ENCODE measurements around the gene SLC4A5.

SLC4A5 gene

DNA sequence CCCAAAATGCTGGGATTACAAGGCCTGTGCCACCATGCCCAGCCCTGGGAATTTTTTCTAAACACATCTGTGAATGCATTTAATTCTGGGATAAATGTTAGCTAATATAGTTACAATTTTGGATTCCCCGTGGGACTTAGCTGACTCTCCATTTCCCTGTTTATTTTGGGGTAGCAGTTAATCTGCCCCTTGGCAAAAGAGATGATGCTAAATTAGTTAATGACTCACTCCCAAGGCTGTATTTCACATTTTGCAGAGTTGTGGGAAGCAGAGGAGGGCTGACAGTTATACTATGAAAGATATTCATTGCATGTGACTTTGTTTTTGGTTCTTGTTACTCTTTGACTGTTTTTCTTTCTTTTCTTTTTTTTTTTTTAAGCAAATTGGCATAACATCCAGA is 141.6 kb downstream of the SLC4A5 start:
- H3K27ac ChIP-seq: no peak overlapping the region
- no peak for TF ChIP-seq ZFX (IDR thresholded peaks at IDR 0.05)

DNA sequence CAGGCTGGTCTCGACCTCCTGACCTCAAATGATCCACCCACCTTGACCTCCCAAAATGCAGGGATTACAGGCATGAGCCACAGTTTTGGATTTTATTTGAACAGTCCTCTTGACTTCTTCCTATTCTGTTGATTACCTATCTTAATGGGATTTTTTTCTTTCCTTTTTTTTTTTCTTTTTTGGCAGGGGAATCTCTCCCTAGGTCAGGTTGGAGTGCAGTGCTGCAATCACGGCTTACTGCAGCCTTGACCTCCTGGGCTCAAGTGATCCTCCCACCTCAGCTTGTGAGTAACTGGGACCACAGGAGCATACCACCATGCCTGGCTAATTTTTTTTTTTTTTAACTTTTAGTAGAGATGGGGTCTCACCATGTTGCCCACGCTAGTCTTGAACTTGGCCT is 142.0 kb downstream of the SLC4A5 start:
- no peak overlapping the region for H3K27ac ChIP-seq
- TF ChIP-seq, protein P1, sequence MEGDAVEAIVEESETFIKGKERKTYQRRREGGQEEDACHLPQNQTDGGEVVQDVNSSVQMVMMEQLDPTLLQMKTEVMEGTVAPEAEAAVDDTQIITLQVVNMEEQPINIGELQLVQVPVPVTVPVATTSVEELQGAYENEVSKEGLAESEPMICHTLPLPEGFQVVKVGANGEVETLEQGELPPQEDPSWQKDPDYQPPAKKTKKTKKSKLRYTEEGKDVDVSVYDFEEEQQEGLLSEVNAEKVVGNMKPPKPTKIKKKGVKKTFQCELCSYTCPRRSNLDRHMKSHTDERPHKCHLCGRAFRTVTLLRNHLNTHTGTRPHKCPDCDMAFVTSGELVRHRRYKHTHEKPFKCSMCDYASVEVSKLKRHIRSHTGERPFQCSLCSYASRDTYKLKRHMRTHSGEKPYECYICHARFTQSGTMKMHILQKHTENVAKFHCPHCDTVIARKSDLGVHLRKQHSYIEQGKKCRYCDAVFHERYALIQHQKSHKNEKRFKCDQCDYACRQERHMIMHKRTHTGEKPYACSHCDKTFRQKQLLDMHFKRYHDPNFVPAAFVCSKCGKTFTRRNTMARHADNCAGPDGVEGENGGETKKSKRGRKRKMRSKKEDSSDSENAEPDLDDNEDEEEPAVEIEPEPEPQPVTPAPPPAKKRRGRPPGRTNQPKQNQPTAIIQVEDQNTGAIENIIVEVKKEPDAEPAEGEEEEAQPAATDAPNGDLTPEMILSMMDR (conservative IDR thresholded peaks at IDR 0.05): no peak
- TF ChIP-seq ZFX (IDR thresholded peaks at IDR 0.05): no peak

DNA sequence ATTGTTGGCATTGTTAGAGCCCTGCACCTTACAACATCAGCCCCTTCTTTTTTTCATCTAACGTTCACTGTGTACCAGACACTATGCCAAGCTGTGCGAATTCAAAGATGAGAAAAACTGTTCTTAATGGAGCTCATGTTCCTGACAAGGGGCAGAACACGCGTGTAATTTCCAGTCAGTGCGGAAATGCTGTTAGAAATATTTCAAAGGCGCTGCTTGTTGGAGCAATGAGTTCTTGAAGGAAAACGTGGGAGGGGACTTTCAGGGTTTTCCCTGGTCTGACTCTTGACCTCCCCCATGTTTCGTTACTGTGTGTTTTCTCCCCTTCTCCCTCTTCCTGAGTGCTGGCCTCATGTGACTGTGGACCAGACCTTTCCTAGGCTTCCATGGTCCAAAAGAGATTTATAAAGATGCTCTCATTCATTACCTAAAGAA is 143.3 kb downstream of the SLC4A5 start:
- peak overlapping the region; percentile 96 for H3K27ac ChIP-seq

DNA sequence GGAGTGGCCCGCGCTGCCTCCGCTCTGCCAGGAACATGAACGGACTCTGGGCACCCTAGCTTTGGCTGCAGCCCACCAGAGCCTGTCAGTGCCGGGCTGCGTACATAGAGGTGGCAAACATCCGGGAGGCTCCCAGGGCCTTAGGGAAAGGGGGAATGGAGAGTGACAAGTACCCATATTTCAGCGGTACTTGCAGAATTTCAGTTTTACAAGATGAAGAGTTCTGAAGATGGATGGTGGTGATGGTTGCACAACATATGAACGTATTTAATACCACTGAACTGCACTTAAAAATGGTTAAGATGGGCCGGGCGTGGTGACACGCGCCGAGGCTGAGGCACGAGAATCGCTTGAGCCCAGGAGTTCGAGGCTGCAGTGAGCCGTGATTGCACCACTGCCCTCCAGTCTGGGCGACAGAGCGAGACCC is 143.9 kb downstream of the SLC4A5 start:
- TF ChIP-seq, protein P1 (conservative IDR thresholded peaks at IDR 0.05): peak; percentile 39
- TF ChIP-seq ZFX (IDR thresholded peaks at IDR 0.05): no peak
- H3K27ac ChIP-seq: peak overlapping the region; percentile 96

More for the DNA sequence above, 143.3 kb downstream of the SLC4A5 start:
- TF ChIP-seq ZFX (IDR thresholded peaks at IDR 0.05): no peak
- TF ChIP-seq, protein P1 (conservative IDR thresholded peaks at IDR 0.05): no peak

DNA sequence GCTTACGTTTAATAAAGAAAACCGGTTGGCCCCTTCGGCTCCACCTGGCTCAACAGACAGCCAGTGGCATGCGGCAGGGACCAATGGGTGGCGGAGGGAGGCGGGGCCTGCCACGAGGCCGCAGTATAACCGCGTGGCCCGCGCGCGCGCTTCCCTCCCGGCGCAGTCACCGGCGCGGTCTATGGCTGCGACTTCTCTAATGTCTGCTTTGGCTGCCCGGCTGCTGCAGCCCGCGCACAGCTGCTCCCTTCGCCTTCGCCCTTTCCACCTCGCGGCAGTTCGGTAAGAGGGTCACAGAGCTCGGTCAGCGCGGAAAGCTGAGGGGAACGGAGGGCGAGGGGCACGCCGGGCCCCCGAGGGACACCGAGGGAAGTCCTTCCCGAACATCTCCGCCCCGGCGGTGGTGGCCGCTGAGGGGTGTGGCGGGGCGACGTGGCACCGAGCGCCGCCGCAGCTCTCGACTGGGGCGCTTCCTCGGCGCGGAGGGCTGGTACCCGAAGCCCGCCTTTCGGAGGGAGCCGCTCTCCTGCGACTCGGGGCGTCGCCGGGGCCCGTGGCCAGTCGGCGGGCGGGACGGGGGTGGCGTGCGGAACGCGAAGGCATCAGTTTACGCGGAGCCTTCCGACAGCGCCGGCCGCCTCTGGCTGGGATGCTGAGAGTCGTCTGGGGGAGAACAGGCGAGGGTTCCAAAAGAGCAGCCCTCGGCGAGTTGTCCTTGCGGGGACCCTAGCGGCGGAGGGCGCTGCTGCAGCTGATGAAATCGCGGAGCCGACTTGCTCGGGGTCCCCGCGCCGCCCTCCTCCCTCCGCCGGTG is 144.5 kb downstream of the SLC4A5 start, which contains the start of gene MTHFD2:
Gene MTHFD2, plus strand, starts transcription at position 155 of the 814 bp plus-strand sequence. Its CDS starts 27 bp downstream, at position 182.
- TF ChIP-seq, protein P1 (conservative IDR thresholded peaks at IDR 0.05): peak; percentile 61
- TF ChIP-seq ZFX (IDR thresholded peaks at IDR 0.05): no peak
- peak within 1 kb of the TSS; percentile 96 for H3K27ac ChIP-seq

DNA sequence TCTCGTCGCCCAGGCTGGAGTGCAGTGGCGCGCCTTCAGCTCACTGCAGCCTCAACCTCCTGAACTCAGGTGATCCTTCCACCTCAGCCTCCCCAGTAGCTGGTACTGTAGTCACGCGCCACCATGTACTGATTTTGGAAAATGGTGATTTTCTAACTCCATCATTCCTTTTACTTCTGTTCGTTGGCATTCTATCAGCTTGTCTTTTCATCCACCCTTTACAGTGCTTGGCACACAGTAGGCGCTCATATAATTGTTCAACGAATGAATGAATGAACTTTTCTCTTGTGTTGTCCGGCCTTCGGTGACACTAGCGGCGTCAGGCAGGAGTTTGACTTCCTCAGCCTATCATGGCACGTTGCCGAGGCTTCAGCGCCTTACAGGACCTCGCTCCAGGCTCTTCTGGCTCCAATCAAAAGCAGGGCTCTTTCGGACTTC is 145.2 kb downstream of the SLC4A5 start:
- no peak for TF ChIP-seq ZFX (IDR thresholded peaks at IDR 0.05)
- TF ChIP-seq, protein P1 (conservative IDR thresholded peaks at IDR 0.05): no peak
- peak overlapping the region; percentile 96 for H3K27ac ChIP-seq

DNA sequence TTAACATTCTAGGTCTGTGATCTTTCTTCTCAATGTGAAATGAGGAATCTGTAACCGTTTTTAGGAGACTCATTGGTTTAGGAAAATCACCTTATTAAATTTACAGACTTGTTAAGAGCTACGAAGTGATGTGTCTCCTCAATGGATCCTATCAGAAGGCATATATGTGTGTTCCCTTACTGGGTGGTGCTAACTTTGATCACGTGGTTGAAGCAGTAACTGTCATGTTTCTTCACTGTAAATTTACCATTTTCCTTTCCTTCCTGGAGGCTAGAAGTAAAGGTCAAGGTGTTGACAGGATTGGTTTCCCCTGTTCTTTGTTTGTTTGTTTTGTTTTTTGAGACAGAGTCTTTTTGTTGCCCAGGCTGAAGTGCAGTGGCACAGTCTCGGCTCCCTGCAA is 146.2 kb downstream of the SLC4A5 start:
- TF ChIP-seq, protein P1 (conservative IDR thresholded peaks at IDR 0.05): no peak
- no peak for TF ChIP-seq ZFX (IDR thresholded peaks at IDR 0.05)
- peak overlapping the region; percentile 96 for H3K27ac ChIP-seq
